GM12878 (cell line): ENCODE measurements around the gene TMEM132D. TPM values are rescaled to one million over a fixed set of nuclear protein-coding genes. Genes with fewer than 3 reads are reported as not detected.

Source experiments
- ATAC-seq: fragments of 200-7000 bp; cut with Tn5 transposase; 3 replicates; pipeline ENCODE4 v1.9.1; 2020; ENCODE audit warnings: mild to moderate bottlenecking, moderate library complexity
- BruUV-seq: library from RNA; stranded (reverse); fragments of 400-500 nt; replicated peaks from 2 replicates; lab custom pipeline; 2021; lab: Mats Ljungman, UMichigan
- CTCF ChIA-PET: fragments of 300-600 bp; sonication (Branson Sonifier 250); formaldehyde crosslinking; extraction: SDS; loops from one replicate; lab custom pipeline; 2021; ENCODE audit warnings: inconsistent platforms; lab: Yijun Ruan, JAX
- POLR2A ChIA-PET: fragments of 350-600 bp; formaldehyde crosslinking; extraction: SDS; loops from one replicate; lab custom pipeline; 2021; ENCODE audit warnings: inconsistent platforms; lab: Charles Lee
- RAD21 ChIA-PET: fragments of 300-600 bp; sonication (Branson Sonifier 250); formaldehyde crosslinking; loops from one replicate; lab custom pipeline; 2023; ENCODE audit warnings: antibody characterized with exemption; ENCODE audit not compliant: unreplicated experiment; lab: Charles Lee
- SMC1A ChIA-PET: fragments of 300-600 bp; sonication (Branson Sonifier 250); formaldehyde crosslinking; loops from one replicate; lab custom pipeline; 2023; ENCODE audit not compliant: unreplicated experiment, uncharacterized antibody; lab: Charles Lee
- DNase-seq: peaks from one replicate; pipeline ENCODE4 v3.0.0-alpha.2; 2011; ENCODE audit warnings: low read depth, low spot score
- FAIRE-seq: peaks from 3 replicates; lab custom pipeline; 2011; peaks lifted over from hg19 to GRCh38; lab: Jason Lieb, UNC
- H2AFZ ChIP-seq: 2 replicates; pipeline ENCODE4 v1.6.0; 2011; ENCODE audit warnings: low read depth, low read length, control low read depth; ENCODE audit not compliant: control insufficient read depth
- H3K27ac ChIP-seq: 2 replicates; pipeline ENCODE4 v1.5.1; 2011; ENCODE audit warnings: control low read depth; ENCODE audit not compliant: control insufficient read depth, insufficient read depth
- H3K27me3 ChIP-seq, 2 experiments: replicated peaks in 1 of 2; 2 replicates each; pipeline versions ENCODE4 v1.6.0 to v1.6.1; 2011; ENCODE audit warnings: low read length in 1 of 2; ENCODE audit not compliant: control insufficient read depth in 2 of 2, insufficient read depth in 2 of 2
- H3K36me3 ChIP-seq, 2 experiments: 2 replicates each; pipeline ENCODE4 v1.5.1; 2011; ENCODE audit warnings: low read length in 1 of 2; ENCODE audit not compliant: control insufficient read depth in 2 of 2, insufficient read depth in 2 of 2
- H3K4me1 ChIP-seq: 2 replicates; pipeline ENCODE4 v1.6.1; 2011; ENCODE audit warnings: mild to moderate bottlenecking, low read length, moderate library complexity, mixed read lengths; ENCODE audit not compliant: control insufficient read depth, insufficient read depth
- H3K4me2 ChIP-seq: 2 replicates; pipeline ENCODE4 v1.6.0; 2011; ENCODE audit warnings: control low read depth; ENCODE audit not compliant: control insufficient read depth, insufficient read depth
- H3K4me3 ChIP-seq: fragments of 200-600 bp; sonication (generic); 2 replicates; pipeline ENCODE4 v1.5.1; 2016
- H3K79me2 ChIP-seq: 2 replicates; pipeline ENCODE4 v1.6.0; 2011; ENCODE audit warnings: low read length; ENCODE audit not compliant: control insufficient read depth, insufficient read depth
- H3K9ac ChIP-seq: 2 replicates; pipeline ENCODE4 v1.8.0; 2011; ENCODE audit warnings: low read length, control low read depth, mixed read lengths; ENCODE audit not compliant: control insufficient read depth, insufficient read depth
- H3K9me3 ChIP-seq: replicated peaks from 3 replicates; pipeline ENCODE4 v1.5.1; 2011; ENCODE audit warnings: mild to moderate bottlenecking, low read length; ENCODE audit not compliant: control insufficient read depth, insufficient read depth
- H4K20me1 ChIP-seq: 2 replicates; pipeline ENCODE4 v1.6.0; 2011; ENCODE audit not compliant: control insufficient read depth, insufficient read depth
- CEBPB ChIP-seq, 2 experiments: fragments of 150-350 bp in 1 of 2; IDR thresholded peaks; 2 replicates each; pipeline ENCODE4 v1.6.1; 2012 to 2014; ENCODE audit warnings: low read depth in 2 of 2, low read length in 2 of 2, borderline replicate concordance in 1 of 2, inconsistent platforms in 1 of 2
- CEBPZ ChIP-seq: fragments of 150-350 bp; IDR thresholded peaks from 2 replicates; pipeline ENCODE4 v1.6.1; 2016; ENCODE audit warnings: low read depth, low read length
- CUX1 ChIP-seq: IDR thresholded peaks from 2 replicates; pipeline ENCODE4 v1.6.1; 2012; ENCODE audit warnings: improper control_type of control experiment, low read depth, low read length; ENCODE audit not compliant: insufficient replicate concordance
- EED ChIP-seq: sonication (generic); IDR thresholded peaks from 2 replicates; pipeline ENCODE4 v1.6.1; 2016; ENCODE audit warnings: antibody characterized with exemption, low read depth
- JUNB ChIP-seq: IDR thresholded peaks from 2 replicates; pipeline ENCODE4 v1.6.1; 2016; ENCODE audit warnings: antibody characterized with exemption, mild to moderate bottlenecking
- KAT2A ChIP-seq: conservative IDR thresholded peaks from 2 replicates; pipeline ENCODE4 v1.6.1; 2011; ENCODE audit warnings: low read depth, low read length; ENCODE audit not compliant: control insufficient read depth
- TAF1 ChIP-seq: IDR thresholded peaks from 2 replicates; pipeline ENCODE4 v1.6.1; 2011; ENCODE audit warnings: mild to moderate bottlenecking, low read depth, low read length, borderline replicate concordance
- WRNIP1 ChIP-seq: IDR thresholded peaks from 2 replicates; pipeline ENCODE4 v1.6.1; 2011; ENCODE audit warnings: low read depth, low read length, improper control_type of control experiment, borderline replicate concordance
- ZNF622 ChIP-seq: fragments of 450-650 bp; IDR thresholded peaks from 2 replicates; pipeline ENCODE4 v1.6.1; 2017; ENCODE audit warnings: mild to moderate bottlenecking, inconsistent platforms
- WGBS: methylation state at CpG from one replicate; pipeline ENCODE4 v1.1.6; 2016; ENCODE audit warnings: low lambda C conversion rate; ENCODE audit not compliant: insufficient replicate concordance, insufficient coverage; ENCODE audit errors: missing lambda C conversion rate; 5-methylcytosine and 5-hydroxymethylcytosine counted together
- in situ Hi-C: fragments of 300-500 bp; cut with MboI; formaldehyde crosslinking; loops from 9 replicates; pipeline ENCODE4 v1.14.3; 2018; ENCODE audit warnings: mixed read lengths
- intact Hi-C: fragments of 100-400 bp; cut with micrococcal nuclease; formaldehyde crosslinking; loops from one replicate; pipeline ENCODE4 v1.14.2; 2022; ENCODE audit not compliant: unreplicated experiment
- polyA plus RNA-seq, 11 experiments: library from polyadenylated mRNA; depleted of rRNA in 4 of 11; unstranded in 6 of 11; stranded (reverse) in 5 of 11; fragments of >200 nt; fragmentation: Nextera tagmentation in 4 of 11; fragmentation: Illumina TruSeq in 1 of 11; extraction: Ambion mirVana in 4 of 11; extraction: Trizol in 1 of 11; gene quantifications; 1 replicate in 1 of 11; 2 replicates in 10 of 11; pipeline versions ENCODE4 v1.2.1 to v1.2.3, GENCODE V29; 2011 to 2016; ENCODE audit warnings: inconsistent platforms in 2 of 11, missing spikeins in 2 of 11, low read depth in 1 of 11
- total RNA-seq, 4 experiments: library from RNA; depleted of rRNA in 3 of 4; stranded (reverse); fragments of >200 nt in 3 of 4; fragmentation: Illumina TruSeq in 1 of 4; extraction: Trizol in 1 of 4; gene quantifications; 2 replicates each; pipeline versions ENCODE4 v1.2.1 to v1.2.3, GENCODE V29; 2013 to 2021
- TF ChIP-seq, protein P1 (sequence below): fragments of 450-650 bp; formaldehyde crosslinking; IDR thresholded peaks from 2 replicates; pipeline ENCODE4 v1.4.0; 2020; ENCODE audit warnings: mild to moderate bottlenecking, moderate library complexity
- TF ChIP-seq, protein P2 (sequence below): IDR thresholded peaks from 2 replicates; pipeline ENCODE4 v1.6.1; 2012; ENCODE audit warnings: low read depth, low read length, improper control_type of control experiment

Gene TMEM132D
- total and polyA plus RNA-seq, 10 of the 15 experiments (the other 5 are each of a cell fraction or from before 2014, with no cell fraction given) = under 0.01 to 0.12 (median 0.02) TPM; not detected in 3

DNA sequence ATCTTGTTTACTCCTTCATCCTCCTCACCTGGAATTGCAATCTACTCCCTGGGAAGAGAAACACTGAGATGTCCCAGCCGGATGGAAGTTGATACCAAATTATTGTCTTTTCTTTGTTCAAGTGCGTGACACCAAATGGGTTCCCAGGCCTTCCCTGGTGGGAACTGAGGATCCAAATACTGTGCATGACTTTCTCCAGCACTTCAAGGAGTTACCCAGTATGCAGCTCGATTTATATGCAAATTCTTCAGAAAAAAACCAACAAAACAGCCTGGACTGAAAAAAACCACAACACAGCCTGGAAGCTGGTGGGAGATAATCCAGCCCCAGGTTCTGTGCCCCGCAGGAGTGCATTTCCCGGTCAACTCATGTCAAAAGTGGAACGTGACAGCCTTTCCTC, 740.0 kb downstream of the TMEM132D start:
- ATAC-seq (no peak), FAIRE-seq (no peak), DNase-seq (no peak)
- SMC1A ChIA-PET = no interaction called here
- RAD21 ChIA-PET = no interaction called here
- H3K9ac ChIP-seq = no peak overlapping the region
- H3K4me3 ChIP-seq = no peak overlapping the region
- H4K20me1 ChIP-seq = no peaks in the 10 kb centered on the region
- H3K4me1 ChIP-seq = no peaks in the 10 kb centered on the region
- no peaks in the 10 kb centered on the region for H3K79me2 ChIP-seq
- H3K36me3 ChIP-seq = no peaks in the 10 kb centered on the region
- no peaks in the 10 kb centered on the region for H3K27me3 ChIP-seq
- intact Hi-C loops = no loop called here
- H2AFZ ChIP-seq = no peak overlapping the region
- CTCF ChIA-PET = interaction anchor here (1.4 kb wide), 1 partner anchor 520 kb away, joined by 3 read pairs; no protein-coding TSS in a partner anchor
- BruUV-seq = no TSS peak
- H3K9me3 ChIP-seq = no peaks in the 10 kb centered on the region
- H3K27ac ChIP-seq = no peak overlapping the region
- in situ Hi-C loops = no loop called here
- POLR2A ChIA-PET = no interaction called here
- H3K4me2 ChIP-seq = no peak overlapping the region
- WGBS = 21% methylated on average over 4 of the region's 6 CpGs
- TF ChIP-seq JUNB (no peak), CEBPB (IDR thresholded peaks at IDR 0.05; ENCODE audit: borderline replicate concordance in 1 of 2, low read depth in 2 of 2, low read length in 2 of 2) (no peak), KAT2A (no peak), WRNIP1 (no peak), EED (no peak), CUX1 (no peak), ZNF622 (no peak), CEBPZ (no peak), TAF1 (no peak)
- TF ChIP-seq, protein P1, sequence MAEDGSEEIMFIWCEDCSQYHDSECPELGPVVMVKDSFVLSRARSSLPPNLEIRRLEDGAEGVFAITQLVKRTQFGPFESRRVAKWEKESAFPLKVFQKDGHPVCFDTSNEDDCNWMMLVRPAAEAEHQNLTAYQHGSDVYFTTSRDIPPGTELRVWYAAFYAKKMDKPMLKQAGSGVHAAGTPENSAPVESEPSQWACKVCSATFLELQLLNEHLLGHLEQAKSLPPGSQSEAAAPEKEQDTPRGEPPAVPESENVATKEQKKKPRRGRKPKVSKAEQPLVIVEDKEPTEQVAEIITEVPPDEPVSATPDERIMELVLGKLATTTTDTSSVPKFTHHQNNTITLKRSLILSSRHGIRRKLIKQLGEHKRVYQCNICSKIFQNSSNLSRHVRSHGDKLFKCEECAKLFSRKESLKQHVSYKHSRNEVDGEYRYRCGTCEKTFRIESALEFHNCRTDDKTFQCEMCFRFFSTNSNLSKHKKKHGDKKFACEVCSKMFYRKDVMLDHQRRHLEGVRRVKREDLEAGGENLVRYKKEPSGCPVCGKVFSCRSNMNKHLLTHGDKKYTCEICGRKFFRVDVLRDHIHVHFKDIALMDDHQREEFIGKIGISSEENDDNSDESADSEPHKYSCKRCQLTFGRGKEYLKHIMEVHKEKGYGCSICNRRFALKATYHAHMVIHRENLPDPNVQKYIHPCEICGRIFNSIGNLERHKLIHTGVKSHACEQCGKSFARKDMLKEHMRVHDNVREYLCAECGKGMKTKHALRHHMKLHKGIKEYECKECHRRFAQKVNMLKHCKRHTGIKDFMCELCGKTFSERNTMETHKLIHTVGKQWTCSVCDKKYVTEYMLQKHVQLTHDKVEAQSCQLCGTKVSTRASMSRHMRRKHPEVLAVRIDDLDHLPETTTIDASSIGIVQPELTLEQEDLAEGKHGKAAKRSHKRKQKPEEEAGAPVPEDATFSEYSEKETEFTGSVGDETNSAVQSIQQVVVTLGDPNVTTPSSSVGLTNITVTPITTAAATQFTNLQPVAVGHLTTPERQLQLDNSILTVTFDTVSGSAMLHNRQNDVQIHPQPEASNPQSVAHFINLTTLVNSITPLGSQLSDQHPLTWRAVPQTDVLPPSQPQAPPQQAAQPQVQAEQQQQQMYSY (CRISPR knock-in tag) = no peak
- TF ChIP-seq, protein P2, sequence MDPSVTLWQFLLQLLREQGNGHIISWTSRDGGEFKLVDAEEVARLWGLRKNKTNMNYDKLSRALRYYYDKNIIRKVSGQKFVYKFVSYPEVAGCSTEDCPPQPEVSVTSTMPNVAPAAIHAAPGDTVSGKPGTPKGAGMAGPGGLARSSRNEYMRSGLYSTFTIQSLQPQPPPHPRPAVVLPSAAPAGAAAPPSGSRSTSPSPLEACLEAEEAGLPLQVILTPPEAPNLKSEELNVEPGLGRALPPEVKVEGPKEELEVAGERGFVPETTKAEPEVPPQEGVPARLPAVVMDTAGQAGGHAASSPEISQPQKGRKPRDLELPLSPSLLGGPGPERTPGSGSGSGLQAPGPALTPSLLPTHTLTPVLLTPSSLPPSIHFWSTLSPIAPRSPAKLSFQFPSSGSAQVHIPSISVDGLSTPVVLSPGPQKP = no peak
